Measurements from ENCODE around the gene ANGPTL3.

ANGPTL3 gene

DNA sequence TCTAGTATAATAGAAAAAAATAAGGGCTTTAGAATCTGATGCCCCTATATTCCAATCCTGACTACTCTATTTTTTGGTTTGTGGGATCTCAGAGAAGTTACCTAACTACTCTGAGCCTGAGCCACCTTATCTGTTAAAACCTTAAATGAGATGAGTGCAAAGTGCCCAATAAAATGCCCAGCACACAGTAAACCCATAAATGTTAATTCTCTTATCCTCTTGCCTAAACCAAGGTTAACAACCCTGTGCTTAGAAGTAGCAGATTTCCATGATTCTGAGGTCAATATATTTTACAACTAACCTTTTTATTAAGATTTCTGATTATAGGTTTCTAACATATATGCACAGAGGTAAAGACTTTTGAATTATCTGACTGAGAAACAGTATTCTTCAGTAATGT is 55.1 kb downstream of the ANGPTL3 start:
- no peaks in the 10 kb centered on the region for H3K27me3 ChIP-seq
- TF ChIP-seq, protein P1, sequence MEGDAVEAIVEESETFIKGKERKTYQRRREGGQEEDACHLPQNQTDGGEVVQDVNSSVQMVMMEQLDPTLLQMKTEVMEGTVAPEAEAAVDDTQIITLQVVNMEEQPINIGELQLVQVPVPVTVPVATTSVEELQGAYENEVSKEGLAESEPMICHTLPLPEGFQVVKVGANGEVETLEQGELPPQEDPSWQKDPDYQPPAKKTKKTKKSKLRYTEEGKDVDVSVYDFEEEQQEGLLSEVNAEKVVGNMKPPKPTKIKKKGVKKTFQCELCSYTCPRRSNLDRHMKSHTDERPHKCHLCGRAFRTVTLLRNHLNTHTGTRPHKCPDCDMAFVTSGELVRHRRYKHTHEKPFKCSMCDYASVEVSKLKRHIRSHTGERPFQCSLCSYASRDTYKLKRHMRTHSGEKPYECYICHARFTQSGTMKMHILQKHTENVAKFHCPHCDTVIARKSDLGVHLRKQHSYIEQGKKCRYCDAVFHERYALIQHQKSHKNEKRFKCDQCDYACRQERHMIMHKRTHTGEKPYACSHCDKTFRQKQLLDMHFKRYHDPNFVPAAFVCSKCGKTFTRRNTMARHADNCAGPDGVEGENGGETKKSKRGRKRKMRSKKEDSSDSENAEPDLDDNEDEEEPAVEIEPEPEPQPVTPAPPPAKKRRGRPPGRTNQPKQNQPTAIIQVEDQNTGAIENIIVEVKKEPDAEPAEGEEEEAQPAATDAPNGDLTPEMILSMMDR (IDR thresholded peaks at IDR 0.05; ENCODE audit: low read depth, low read length): no peak
- H3K9me3 ChIP-seq: no peaks in the 10 kb centered on the region
- no peaks in the 10 kb centered on the region for H3K4me1 ChIP-seq
- DNase-seq: no peak
- no peak overlapping the region for H3K4me3 ChIP-seq (ENCODE audit: low read depth, low read length)
- no peaks in the 10 kb centered on the region for H3K36me3 ChIP-seq

DNA sequence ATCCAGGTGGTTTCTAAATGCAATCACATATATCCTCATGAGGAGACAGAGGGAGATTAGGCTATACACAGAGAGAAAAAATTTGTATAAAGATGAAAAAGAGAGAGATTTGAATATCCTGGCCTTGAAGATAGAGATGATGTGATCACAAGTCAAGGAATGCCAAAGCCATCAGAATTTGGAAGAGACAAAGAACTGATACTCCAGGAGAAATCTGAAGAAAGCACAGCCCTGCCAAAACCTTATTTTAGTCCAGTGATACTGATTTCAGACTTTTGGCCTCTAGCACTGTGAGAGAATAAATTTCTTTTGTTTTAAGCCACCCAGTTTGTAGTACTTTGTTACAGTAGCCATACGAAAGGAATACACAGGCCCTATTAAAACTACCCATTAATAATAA is 57.4 kb downstream of the ANGPTL3 start:
- H3K9me3 ChIP-seq: no peaks in the 10 kb centered on the region
- no peak for DNase-seq
- H3K27me3 ChIP-seq: no peaks in the 10 kb centered on the region
- no peak overlapping the region for H3K4me3 ChIP-seq (ENCODE audit: low read depth, low read length)
- no peaks in the 10 kb centered on the region for H3K36me3 ChIP-seq
- H3K4me1 ChIP-seq: no peaks in the 10 kb centered on the region
- TF ChIP-seq, protein P1 (IDR thresholded peaks at IDR 0.05; ENCODE audit: low read depth, low read length): no peak

Measured in BE2C (cell line).